NCI-H2227 (cell line): Measurements from ENCODE around the gene GRID1.

Source experiments
- DNase-seq: peaks from one replicate; lab custom pipeline; 2025; ENCODE audit not compliant: unreplicated experiment; lab: John Stamatoyannopoulos, UW

The GRID1 gene

GRCh38 chr10:86295351-86295750 is 71.2 kb downstream of the GRID1 start:
- DNase-seq = no peak

GRCh38 chr10:86294346-86295265 is 72.0 kb downstream of the GRID1 start:
- no peak for DNase-seq

GRCh38 chr10:86293396-86293791 is 73.2 kb downstream of the GRID1 start:
- DNase-seq = no peak

GRCh38 chr10:86292462-86293395 is 73.9 kb downstream of the GRID1 start:
- DNase-seq = no peak

- no peak for DNase-seq
Measured at GRCh38 chr10:86291616-86292340, 74.8 kb downstream of the GRID1 start.

GRCh38 chr10:86290933-86291615 is 75.5 kb downstream of the GRID1 start:
- DNase-seq = no peak

GRCh38 chr10:86289577-86289868 is 77.1 kb downstream of the GRID1 start:
- no peak for DNase-seq

- no peak for DNase-seq
Measured at GRCh38 chr10:86288695-86289576, 77.7 kb downstream of the GRID1 start.

GRCh38 chr10:86287966-86288579 is 78.5 kb downstream of the GRID1 start:
- no peak for DNase-seq

- DNase-seq = no peak
Measured at GRCh38 chr10:86287110-86287793, 79.3 kb downstream of the GRID1 start.

GRCh38 chr10:86286236-86287109 is 80.1 kb downstream of the GRID1 start:
- no peak for DNase-seq

GRCh38 chr10:86285136-86285790 is 81.3 kb downstream of the GRID1 start:
- DNase-seq = no peak

GRCh38 chr10:86284355-86285105 is 82.1 kb downstream of the GRID1 start:
- DNase-seq = no peak

GRCh38 chr10:86283466-86284287 is 82.9 kb downstream of the GRID1 start:
- no peak for DNase-seq

- DNase-seq = no peak
Measured at GRCh38 chr10:86282664-86283465, 83.7 kb downstream of the GRID1 start.
